Measurements from ENCODE around the gene HMGB1.

HMGB1 gene

DNA sequence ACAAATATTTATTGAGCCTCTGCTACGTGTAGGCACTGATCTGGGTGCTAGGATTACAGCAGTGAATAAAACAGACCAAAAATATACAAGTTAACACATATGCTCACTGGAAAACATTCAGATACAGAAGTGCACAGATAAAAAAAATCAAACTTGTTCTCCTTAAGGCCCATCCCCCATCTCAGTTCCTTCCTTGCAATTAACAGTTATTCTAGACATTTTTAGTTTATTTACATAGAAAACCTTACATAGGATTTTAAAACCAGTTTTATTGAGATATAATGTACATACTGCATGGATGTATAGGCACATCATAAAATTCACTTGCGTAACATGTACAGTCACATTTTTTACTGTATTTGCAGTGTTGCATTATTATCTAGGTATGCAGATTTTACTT, 36.5 kb upstream of the HMGB1 start:
- ChIA-PET POLR2A (no interaction called here), CTCF (no interaction called here)
- TF ChIP-seq, protein P1, sequence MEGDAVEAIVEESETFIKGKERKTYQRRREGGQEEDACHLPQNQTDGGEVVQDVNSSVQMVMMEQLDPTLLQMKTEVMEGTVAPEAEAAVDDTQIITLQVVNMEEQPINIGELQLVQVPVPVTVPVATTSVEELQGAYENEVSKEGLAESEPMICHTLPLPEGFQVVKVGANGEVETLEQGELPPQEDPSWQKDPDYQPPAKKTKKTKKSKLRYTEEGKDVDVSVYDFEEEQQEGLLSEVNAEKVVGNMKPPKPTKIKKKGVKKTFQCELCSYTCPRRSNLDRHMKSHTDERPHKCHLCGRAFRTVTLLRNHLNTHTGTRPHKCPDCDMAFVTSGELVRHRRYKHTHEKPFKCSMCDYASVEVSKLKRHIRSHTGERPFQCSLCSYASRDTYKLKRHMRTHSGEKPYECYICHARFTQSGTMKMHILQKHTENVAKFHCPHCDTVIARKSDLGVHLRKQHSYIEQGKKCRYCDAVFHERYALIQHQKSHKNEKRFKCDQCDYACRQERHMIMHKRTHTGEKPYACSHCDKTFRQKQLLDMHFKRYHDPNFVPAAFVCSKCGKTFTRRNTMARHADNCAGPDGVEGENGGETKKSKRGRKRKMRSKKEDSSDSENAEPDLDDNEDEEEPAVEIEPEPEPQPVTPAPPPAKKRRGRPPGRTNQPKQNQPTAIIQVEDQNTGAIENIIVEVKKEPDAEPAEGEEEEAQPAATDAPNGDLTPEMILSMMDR (IDR thresholded peaks at IDR 0.05; ENCODE audit: control extremely low read depth, extremely low read depth, low read depth, missing control alignments), result no peak
- DNase-seq (ENCODE audit: extremely low spot score), result no peak

DNA sequence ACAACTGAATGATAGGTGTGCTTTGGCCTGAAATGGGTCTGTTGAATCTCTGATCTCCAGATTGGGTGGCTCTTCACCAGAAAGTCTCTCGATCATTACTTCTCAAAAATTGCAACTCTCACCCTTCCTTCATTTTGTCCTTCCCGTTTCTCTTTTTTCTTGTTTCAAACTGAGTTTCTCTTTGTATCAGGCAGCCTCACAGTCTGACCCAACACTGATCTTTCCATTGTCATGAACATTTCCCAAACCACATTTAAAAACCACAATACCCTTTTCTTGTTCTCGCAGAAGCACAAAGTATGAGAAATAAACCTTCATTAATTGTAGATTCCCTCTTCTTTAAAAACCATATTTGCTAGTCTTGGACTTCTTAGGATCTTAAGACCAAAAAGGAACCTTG, 33.6 kb upstream of the HMGB1 start:
- CTCF ChIA-PET, result no interaction called here
- DNase-seq (ENCODE audit: extremely low spot score), result no peak
- TF ChIP-seq, protein P1 (IDR thresholded peaks at IDR 0.05; ENCODE audit: control extremely low read depth, extremely low read depth, low read depth, missing control alignments), result no peak
- POLR2A ChIA-PET, result no interaction called here

DNA sequence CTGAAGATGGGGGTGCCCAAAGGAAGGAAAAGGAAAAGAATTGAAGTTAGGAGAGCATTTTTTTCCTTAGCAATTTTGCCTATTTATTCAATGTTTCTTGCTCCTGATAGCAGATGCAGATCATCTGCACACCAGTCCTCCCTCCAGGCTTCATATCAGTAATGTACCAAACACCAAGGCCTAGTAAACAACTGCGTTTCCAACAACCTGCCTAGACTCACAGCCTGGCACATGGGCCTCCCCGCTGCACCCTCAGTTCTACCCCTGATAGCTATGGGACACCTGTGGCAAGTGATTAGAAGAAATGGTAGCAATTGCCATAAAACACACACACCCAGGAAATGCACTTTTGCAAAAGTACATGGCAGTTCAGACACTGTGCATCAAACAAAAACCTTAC, 30.4 kb upstream of the HMGB1 start:
- TF ChIP-seq, protein P1 (IDR thresholded peaks at IDR 0.05; ENCODE audit: control extremely low read depth, extremely low read depth, low read depth, missing control alignments), result no peak
- ChIA-PET POLR2A (no interaction called here), CTCF (interaction anchor here (1.0 kb wide), 1 partner anchor 12 kb away, joined by 3 read pairs; no protein-coding TSS in a partner anchor)
- no peak for DNase-seq (ENCODE audit: extremely low spot score)

DNA sequence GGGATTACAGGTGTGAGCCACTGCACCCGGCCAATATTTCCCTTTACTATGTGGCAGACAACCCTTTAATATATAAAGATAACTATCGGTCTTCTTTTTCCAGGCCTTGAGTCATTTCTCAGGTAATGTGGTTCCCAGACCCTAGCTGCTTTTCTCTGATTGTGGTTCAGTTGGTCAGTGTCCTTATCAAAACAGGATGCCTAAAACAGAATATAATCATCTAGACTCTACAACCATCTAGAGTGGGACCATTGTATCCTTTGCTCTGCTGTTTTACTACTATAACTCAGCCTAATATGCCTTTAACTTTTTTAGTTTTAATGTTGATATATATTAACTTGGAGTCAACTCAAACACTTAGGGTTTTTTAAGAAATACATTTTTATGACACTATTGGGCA, 30.0 kb upstream of the HMGB1 start:
- ChIA-PET POLR2A (no interaction called here), CTCF (interaction anchor here (1.0 kb wide), 1 partner anchor 12 kb away, joined by 3 read pairs; no protein-coding TSS in a partner anchor)
- TF ChIP-seq, protein P1 (IDR thresholded peaks at IDR 0.05; ENCODE audit: control extremely low read depth, extremely low read depth, low read depth, missing control alignments), result no peak
- no peak for DNase-seq (ENCODE audit: extremely low spot score)

GRCh38 chr13:30493658-30494381, 28.1 kb upstream of the HMGB1 start:
- CTCF ChIA-PET, result interaction anchor here (1.3 kb wide), 1 partner anchor 19 kb away, joined by 3 read pairs; no protein-coding TSS in a partner anchor
- TF ChIP-seq, protein P1 (IDR thresholded peaks at IDR 0.05; ENCODE audit: control extremely low read depth, extremely low read depth, low read depth, missing control alignments), result no peak
- no peak for DNase-seq (ENCODE audit: extremely low spot score)
- POLR2A ChIA-PET, result interaction anchor here (0.7 kb wide), 1 partner anchor 331 kb away, joined by 3 read pairs; no protein-coding TSS in a partner anchor

- ChIA-PET POLR2A (no interaction called here), CTCF (interaction anchor here (0.8 kb wide), 1 partner anchor 14 kb away, joined by 3 read pairs; no protein-coding TSS in a partner anchor)
- TF ChIP-seq, protein P1 (IDR thresholded peaks at IDR 0.05; ENCODE audit: control extremely low read depth, extremely low read depth, low read depth, missing control alignments), result no peak
- no peak for DNase-seq (ENCODE audit: extremely low spot score)
These were observed 21.3 kb upstream of the HMGB1 start for GRCh38 chr13:30487075-30487470.

Data from GM10248 (cell line).